ENCODE data around the gene SLC19A1. TPM values are rescaled to one million over a fixed set of nuclear protein-coding genes. Genes with fewer than 3 reads are reported as not detected.
A peak's percentile ranks its signal among the peaks of the same experiment; 100 is the strongest.

Gene SLC19A1
- total RNA-seq, 3 donors from 2014 or later = 12.6 to 22.8 (median 12.7) TPM

- Histone ChIP-seq H3K4me1 (ENCODE audit: low read depth) (peaks cover 8% of the 10 kb centered on the region), H3K4me3 (no peak overlapping the region), H3K36me3 (ENCODE audit: low read depth) (no peaks in the 10 kb centered on the region), H3K9me3 (no peaks in the 10 kb centered on the region)
- TF ChIP-seq CTCF (IDR thresholded peaks at IDR 0.05) = no peak
- no peak for ATAC-seq
- peak in 2 of 3 donors; percentile 18 to 40 for DNase-seq
- intact Hi-C loops (cut with DNase I, micrococcal nuclease) = no loop called here
Observed at GRCh38 chr21:45468051-45468970, 73.9 kb downstream of the SLC19A1 start.

- no peaks in the 10 kb centered on the region for H3K36me3 ChIP-seq (ENCODE audit: low read depth)
- H3K4me1 ChIP-seq (ENCODE audit: low read depth) = peaks cover 8% of the 10 kb centered on the region
- no peak for TF ChIP-seq CTCF (IDR thresholded peaks at IDR 0.05)
- DNase-seq = peak in 2 of 3 donors; percentile 17 to 43
- no peaks in the 10 kb centered on the region for H3K9me3 ChIP-seq
- intact Hi-C loops (cut with DNase I, micrococcal nuclease) = no loop called here
- H3K4me3 ChIP-seq = no peak overlapping the region
- no peak for ATAC-seq
Observed at GRCh38 chr21:45467221-45467779, 74.9 kb downstream of the SLC19A1 start.

- intact Hi-C loops (cut with DNase I, micrococcal nuclease) = no loop called here
- peak in 2 of 3 donors; percentile 12 to 24 for DNase-seq
- H3K9me3 ChIP-seq = no peaks in the 10 kb centered on the region
- no peak for TF ChIP-seq CTCF (IDR thresholded peaks at IDR 0.05)
- no peaks in the 10 kb centered on the region for H3K36me3 ChIP-seq (ENCODE audit: low read depth)
- no peak for ATAC-seq
- H3K4me1 ChIP-seq (ENCODE audit: low read depth) = peaks cover 3% of the 10 kb centered on the region
- H3K4me3 ChIP-seq = no peak overlapping the region
Observed at GRCh38 chr21:45466330-45467220, 75.7 kb downstream of the SLC19A1 start.

- Histone ChIP-seq H3K9me3 (no peaks in the 10 kb centered on the region), H3K4me3 (no peak overlapping the region), H3K36me3 (ENCODE audit: low read depth) (no peaks in the 10 kb centered on the region), H3K4me1 (ENCODE audit: low read depth) (no peaks in the 10 kb centered on the region)
- TF ChIP-seq CTCF (IDR thresholded peaks at IDR 0.05) = no peak
- DNase-seq = peak in 2 of 3 donors; percentile 17 to 43
- ATAC-seq = no peak
- intact Hi-C loops (cut with DNase I, micrococcal nuclease) = no loop called here
Observed at GRCh38 chr21:45465611-45466329, 76.5 kb downstream of the SLC19A1 start.

GRCh38 chr21:45465105-45465504 lies 77.1 kb downstream of the SLC19A1 start:
- Histone ChIP-seq H3K9me3 (no peaks in the 10 kb centered on the region), H3K4me3 (no peak overlapping the region), H3K4me1 (ENCODE audit: low read depth) (no peaks in the 10 kb centered on the region), H3K36me3 (ENCODE audit: low read depth) (no peaks in the 10 kb centered on the region)
- ATAC-seq (peak; percentile 26), DNase-seq (peak in 2 of 3 donors; percentile 20 to 52)
- intact Hi-C loops (cut with DNase I, micrococcal nuclease) = no loop called here
- TF ChIP-seq CTCF (IDR thresholded peaks at IDR 0.05) = no peak

All from mucosa of descending colon (tissue), 3 donors.